Stimulated activated CD4-positive, alpha-beta T cell treated with anti-CD3 and anti-CD28 coated beads, Interleukin-1b, Interleukin-23, amount 100 ng/mL, for 48 hours (primary cell): ENCODE results near the gene HBS1L.
"Not testable (repeated sequence)": the region's sequence is repeated elsewhere in the genome, so short reads cannot be mapped to it uniquely, and the experiment has no call there.

Experiments
- DNase-seq: peaks from one replicate; pipeline ENCODE4 v3.0.0-alpha.2; 2020

The HBS1L gene

DNA sequence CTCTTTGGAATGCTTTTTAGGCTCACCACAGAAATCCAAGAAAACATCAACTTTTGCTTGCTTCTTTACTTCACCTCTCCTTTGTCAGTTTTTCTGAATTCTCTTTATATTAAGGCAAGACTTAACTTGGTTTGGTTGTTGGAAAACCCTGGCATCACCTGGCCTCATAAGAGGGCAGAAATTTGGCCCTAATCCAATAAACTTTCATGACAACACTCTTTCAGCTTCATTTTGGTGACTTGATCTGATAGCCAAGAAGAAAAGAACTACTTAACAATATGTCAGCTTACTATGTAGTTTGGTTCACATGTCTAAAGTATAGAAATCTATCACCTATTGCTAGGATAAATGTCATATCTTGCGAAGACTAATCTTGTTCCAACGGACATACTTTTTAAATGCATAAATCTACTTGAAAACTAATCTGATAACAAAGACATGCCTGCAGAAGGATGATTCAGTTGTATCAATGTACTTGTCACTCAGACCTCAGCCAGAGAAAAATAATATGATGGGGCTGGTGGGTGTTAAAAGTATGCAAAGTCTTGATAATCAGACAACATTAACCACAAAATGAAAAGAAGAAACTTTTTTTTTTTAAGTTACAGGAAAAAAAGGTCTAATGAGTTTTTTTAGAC, 19.3 kb upstream of the HBS1L start:
- no peak for DNase-seq

DNA sequence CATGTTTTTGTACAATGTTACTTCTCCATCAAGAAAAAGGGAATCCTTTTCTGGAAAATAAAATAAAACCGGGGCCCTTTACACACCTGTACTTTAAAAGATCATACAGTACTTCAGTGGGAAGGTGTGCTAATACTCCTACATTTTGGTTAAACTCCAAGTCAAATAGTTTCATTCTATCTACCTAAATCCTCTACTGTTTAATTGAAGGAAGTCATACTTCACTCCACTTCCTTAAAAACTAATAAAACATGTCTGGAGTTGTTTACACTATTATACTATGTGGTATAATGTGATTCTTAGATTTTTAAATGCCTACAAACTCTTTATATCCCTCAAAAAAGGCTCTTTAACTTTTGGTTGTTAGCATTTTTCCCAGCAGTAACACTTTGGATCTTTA, 18.6 kb upstream of the HBS1L start:
- DNase-seq = no peak

DNA sequence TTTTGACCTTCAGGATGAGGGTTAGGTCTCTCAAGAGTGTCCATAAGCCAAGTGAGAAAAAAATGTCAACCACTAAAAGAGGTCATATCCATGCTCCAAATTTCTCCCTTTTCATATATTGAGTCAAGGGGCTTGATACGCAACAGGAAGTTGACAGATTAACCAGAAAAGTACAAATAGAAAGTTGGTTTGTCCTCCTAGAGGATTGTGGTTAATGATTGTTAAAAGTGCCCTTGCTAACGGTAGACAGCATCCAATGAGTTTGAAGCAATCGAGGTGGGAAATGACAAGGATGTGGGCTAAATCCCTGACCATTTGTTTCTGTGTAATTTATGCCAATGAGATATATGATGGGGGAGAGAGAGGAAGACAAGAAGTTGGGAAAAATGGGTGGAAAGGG, 18.1 kb upstream of the HBS1L start:
- no peak for DNase-seq

DNA sequence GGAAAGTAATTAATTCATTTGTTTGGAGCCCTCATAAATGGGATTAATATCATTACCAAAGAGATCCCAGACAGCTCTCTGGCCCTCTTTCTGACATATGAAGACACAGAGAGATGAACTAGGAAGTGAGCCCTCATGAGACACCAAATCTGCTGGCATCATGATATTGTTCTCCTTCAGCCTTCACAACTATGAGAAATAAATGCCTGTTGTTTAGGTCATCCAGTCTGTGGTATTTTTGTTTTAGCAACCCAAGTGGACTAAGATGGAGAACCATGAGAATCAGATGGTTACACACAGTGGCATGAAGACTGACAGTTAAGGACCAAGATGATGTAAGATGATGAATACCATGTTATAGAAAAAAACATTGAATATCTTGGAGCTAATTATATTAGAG, 16.9 kb upstream of the HBS1L start:
- DNase-seq = no peak

DNA sequence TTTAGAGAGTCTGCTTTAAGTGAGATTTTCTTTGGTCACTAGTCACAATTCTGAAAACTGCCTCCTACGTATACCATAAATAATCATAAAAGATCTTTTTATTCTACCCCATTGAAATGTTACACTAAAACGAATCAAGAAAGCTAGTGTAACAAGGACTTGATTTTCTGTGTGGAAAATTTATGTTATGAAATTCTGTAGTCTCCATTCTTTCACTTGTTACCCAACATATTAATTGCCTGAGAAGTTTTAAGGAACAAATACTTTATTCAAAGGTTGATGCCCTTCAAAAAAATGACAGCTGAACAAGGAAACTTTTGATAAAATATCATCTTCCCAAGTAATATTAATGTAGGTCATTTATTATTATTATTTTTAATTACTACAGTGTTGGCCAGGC, 13.3 kb upstream of the HBS1L start:
- no peak for DNase-seq

DNA sequence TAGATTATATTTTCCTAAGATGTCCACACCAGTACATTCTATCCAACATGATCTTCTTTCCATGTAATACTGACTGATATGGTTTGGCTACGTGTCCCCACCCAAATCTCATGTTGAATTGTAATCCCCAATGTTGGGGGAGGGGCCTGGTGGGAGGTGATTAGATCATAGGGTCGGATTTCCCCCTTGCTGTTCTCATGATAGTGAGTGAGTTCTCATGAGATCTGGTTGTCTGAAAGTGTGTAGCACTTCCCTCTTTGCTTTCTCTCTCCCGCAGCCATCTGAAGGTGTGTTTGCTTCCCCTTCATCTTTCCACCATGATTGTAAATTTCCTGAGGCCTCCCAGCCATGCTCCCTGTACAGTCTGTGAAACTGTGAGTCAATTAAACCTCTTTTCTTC, 12.2 kb upstream of the HBS1L start:
- DNase-seq = no peak

DNA sequence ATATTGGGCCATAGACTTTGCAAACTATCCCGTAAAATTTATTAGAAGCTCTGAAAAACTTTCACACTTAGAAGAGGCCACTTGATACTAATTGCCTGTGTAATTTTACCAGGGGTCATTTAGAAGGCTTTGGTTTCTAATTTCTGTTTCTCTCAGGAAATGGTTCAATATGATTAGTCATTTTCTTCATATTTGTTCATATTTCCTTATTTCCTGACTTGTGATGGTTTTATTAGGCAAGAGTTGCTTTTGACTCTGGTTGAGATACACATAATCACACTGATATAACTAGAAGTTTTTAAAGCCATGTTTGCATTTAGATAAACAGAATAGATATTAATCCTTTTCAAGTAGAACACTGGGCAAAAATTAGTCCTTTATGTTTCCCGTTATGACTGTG, 11.8 kb upstream of the HBS1L start:
- no peak for DNase-seq

DNA sequence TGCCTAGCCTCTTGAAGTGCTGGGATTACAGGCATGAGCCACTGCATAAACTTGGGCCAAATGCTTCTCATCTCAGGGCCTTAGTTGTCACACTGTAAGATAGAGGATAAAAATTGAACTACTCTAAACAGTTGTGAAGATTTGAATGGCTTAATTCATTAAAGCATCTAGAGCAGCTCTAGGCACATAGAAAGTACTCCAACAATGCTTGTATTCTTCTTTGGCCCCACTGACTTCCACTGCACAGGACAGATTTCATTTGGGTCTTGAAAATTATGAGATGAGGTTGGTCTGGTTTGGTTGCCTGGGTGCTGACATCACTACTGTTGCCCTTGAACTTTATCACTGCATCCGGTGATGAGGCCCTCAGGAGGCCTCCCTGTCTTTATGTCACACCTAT, 10.0 kb upstream of the HBS1L start:
- no peak for DNase-seq

DNA sequence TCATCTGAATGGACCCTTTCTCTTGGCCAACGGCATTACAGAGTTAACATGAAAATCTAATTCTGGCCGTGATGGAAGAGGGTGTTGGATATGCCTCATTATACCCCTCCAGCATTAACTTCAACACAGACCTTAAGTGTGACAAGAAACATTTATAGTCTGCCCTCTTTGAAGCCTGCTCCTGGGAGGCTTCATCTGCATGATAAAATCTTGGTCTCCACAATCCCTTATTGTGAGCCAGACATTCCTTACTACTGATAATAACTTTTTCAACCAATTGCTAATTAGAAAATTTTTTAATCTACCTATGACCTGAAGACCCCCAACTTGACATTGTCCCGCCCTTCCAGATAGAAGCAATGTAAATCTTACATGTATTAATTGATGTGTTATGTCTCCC, 9.3 kb upstream of the HBS1L start:
- DNase-seq = no peak

DNA sequence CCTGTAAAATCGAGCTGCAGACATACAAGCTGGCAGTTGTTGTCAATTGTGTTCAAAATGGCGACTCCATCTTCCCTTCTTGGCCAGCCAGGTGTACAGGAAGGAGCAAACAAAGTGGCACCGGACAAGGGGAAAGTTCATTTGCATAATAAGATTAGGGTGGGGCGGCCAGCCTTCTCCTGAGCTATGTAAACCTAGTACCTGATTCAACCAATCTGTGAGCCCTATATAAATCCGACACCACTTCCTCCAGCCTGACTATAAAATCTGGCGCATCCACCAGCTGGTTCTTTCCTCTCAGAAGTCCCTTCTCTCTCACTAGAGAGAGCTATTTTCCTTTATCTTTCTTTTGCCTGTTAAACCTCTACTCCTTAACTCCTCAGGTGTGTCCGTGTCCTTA, 8.1 kb upstream of the HBS1L start:
- DNase-seq = no peak

DNA sequence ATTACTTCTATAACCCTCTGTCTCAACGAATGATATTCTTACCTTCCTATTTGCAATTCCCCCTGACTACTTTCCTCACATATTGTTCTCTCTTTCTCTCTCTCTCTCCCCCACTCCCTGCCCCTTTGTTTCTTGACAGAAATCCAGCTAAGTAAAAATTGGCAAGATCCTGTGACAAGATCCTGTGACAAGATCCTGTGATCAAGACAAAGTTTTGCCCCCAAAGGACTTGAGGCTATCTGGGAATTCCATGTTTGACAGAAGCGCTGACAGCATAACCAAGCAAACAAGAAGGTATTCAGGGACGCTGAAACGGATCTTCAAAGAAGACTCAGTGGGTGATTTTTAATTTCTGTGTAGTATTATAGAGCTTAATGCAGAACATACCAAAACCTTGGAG, 5.5 kb upstream of the HBS1L start:
- DNase-seq = no peak

DNA sequence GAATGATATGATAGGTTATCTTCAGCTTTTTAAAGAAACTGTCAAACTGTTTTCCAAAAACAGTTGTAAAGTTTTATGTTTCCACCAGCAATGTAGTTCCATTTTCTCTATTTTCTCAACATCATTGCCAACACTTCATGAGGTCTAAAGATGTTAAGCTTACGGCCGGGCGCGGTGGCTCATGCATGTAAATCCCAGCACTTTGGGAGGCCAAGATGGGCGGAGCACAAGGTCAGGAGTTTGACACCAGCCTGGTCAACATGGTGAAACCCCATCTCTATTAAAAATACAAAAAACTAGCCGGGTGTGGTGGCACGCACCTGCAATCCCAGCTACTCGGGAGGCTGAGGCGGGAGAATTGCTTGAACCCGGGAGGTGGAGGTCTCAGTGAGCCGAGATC, 3.7 kb upstream of the HBS1L start:
- not testable (repeated sequence) for DNase-seq

DNA sequence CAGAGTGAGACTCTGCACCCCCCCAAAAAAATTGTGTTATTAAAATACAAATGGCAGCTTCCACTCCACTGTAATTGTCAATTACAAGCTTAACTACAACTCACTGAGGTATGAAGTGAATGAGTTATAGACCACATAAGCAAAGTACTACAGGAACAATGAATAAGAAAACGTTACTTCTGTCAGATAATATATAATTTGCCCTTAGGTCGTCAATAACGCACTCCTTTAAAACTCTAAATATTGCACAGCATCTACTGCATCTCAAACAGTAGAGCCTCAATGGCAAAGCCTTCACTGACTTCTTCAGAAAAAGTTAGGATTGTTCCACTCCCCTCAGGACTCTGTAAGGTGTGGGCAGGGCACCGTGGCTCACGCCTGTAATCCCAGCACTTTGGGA, 2.0 kb upstream of the HBS1L start:
- DNase-seq = no peak

DNA sequence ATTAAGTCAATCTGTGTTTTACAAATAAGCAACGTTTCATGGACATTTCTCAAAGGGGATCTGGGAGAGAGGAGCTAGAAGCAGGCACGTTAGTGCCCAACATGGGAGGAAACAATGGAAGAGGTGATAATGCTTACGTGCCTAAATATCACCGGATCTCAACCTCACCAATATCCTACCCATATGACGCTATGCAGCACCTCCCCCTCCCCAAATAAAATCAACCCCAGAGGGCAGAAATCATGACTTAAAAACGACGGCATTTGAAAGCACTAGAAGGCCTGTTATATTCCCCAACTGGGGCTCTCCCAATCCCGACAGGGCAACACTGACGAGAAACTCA, 425 bp downstream of the HBS1L start:
- DNase-seq = no peak

DNA sequence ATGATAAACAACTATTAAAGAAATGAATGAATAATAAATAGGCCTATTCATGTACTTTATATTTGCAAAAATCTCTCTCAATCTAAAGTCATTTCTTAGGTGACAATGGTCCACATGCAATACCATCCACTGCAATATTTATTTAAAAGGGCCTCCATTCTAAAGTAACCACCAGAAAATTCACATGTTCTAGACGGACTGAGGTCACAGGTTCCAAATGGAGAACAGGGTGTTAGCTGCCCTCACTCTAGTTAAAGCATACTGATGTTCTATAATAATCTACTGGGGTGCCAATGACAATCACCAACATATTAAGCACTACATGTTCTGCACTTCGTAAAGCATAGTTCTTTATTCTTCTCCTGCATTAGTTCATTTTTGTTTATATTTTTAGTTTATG, 1.2 kb downstream of the HBS1L start:
- DNase-seq = no peak

DNA sequence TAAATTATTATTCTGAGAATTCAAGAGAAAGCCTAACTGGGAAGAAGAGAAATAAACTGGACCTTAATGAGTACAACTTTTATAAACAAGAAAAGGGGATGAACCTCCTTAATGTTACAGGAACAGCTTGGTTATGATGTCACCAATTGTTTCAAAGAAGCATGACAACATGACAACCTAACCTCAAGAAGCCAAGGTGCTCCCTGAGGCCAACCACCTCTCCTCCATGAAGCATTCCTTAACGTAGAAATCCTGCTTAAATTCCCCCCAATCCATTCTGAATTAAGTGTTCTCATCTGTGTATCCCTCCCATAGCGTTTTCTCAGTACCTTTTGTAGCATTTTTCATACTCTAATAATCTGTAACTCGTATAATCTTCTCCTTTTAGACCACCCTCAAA, 1.7 kb downstream of the HBS1L start:
- no peak for DNase-seq

DNA sequence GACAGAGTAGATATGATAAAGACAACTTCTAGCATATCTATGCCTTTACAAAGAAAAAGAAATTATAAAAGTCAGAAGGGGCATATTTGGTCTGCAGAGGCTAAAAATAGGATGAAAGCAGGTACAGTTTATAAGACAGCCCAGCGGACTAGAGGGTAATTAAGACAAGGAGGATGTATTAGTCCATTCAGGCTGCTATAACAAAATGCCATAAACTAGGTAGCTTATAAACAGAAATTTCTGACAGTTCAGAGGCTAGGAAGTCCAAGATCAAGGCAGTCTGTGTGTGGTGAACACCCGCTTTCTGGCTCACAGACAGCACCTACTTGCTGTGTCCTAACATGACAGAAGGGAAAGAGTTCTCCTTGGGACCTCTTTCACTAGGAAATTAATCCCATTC, 5.7 kb downstream of the HBS1L start:
- DNase-seq = no peak

DNA sequence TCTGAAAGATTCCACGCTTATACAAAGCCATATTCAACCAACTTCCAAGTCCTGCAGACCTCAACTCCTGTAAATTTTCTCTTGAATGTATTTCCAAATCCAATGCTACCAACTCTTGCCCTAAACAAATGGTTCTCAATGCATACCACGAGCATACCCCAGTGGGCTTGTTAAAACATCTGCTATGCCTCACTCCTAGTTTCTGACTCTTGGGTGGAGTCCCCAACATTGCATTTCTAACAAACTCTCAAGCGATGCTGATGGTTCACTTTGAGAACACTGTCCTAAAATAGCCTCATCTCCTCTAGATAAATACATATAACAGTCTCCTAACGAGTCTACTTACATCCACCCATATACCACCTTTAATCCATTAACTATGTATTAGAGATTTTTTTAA, 7.3 kb downstream of the HBS1L start:
- no peak for DNase-seq

DNA sequence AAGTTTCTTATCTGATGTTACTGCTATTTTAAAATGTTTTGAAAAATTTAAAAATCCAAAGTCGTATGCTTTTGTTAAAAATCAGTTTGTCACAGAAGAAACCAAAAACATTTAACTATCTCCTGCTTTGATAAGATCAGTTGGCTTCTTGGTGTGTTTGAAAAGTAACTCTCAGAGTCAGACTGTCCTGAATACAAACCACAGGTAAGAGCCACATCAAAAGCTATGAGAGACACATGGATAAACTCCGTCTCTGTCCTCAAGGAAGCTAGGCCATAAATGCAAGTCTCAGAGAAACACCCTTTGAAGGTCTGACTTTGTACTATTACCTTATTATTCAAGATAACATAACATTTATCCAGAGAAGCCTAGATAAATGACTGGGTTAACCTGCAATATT, 7.7 kb downstream of the HBS1L start:
- no peak for DNase-seq

DNA sequence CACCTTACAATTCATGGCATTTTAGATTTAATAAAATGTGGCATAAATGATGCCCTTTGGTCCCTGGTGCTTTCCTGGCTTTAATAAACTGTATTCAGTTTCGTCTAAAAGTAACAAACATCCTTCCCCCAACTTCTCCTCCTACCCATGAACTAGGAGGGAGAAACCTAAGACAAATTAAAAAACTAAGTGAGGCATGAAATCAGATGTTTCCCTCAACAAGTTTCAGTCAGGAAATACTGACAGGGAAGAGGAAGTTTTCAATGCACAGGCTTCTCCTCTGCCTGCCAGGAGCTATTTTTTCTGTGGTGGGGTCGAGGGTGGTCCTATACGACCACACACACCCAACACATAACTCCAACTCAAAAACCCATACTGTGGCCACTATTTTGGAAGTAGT, 10.0 kb downstream of the HBS1L start:
- no peak for DNase-seq

DNA sequence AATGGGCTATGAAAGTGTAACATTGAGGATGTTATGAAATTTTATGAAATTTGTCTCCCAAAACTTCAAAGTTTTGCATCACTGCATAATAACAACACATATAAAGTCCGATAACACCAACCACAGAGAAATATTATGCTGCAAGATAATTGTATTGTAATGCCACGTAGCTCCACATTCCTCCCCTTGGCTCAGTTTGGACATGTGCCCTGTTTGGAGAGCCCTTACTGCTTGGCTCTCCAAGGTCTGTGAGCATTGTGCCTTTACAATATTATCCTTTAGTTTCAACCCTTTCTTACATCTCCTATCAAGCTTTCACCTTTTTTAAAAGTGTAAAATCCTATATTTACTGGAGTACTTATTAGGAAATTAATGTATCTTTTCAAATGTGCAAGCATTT, 10.8 kb downstream of the HBS1L start:
- DNase-seq = no peak

DNA sequence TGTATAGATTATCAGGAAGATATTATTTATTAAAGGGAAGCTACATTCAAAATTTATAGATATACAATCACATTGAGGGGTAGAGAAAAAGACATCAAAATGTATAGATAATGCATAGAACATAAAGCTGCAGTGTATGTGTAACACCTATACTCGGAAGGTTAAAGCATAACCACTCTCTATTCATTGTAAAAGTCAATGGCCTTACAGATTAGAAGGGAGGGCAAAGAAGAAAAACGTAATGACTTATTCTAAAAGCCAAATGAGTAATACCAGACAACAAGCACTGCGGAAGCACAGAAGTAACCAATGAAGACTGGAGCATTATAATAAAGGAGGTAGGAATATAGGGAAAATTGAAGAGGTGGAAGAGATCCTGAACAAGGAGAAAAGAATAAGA, 11.3 kb downstream of the HBS1L start:
- DNase-seq = no peak

DNA sequence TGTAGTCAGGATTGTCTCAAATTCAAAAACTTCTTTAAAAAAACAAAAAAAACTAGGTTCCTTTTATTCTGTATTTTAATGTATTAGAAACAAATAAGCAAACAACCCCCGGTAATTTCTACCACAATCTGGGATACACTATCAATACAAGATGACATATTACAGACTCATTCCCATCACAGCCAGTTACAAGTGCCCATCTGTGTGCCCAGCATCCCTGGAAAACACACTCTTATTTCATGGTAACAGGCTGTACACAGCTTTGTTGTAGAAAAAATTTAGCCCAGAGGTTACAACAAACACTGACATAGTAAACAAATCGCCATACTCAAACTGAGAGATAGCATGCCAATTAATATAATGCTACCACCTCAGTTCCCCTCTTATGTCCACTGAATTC, 16.3 kb downstream of the HBS1L start:
- no peak for DNase-seq

DNA sequence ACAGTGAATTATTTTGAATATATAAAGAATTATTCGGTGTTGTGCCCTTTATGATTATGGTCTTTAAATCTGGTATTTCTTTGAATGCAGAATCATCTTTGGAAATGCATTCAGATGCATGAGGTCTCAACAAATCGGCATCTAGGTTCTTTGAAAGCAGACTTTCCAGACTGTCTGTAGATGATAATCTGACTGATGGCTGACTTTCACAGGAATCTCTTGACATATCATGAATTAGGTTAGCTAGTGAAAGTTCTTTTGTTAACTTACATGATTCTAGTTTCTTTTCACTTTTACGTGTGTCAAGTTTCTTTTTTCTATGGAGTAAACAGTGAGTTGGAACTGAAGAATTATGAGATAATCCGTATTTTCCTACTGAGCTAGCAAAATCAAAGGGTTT, 17.1 kb downstream of the HBS1L start:
- DNase-seq = no peak

DNA sequence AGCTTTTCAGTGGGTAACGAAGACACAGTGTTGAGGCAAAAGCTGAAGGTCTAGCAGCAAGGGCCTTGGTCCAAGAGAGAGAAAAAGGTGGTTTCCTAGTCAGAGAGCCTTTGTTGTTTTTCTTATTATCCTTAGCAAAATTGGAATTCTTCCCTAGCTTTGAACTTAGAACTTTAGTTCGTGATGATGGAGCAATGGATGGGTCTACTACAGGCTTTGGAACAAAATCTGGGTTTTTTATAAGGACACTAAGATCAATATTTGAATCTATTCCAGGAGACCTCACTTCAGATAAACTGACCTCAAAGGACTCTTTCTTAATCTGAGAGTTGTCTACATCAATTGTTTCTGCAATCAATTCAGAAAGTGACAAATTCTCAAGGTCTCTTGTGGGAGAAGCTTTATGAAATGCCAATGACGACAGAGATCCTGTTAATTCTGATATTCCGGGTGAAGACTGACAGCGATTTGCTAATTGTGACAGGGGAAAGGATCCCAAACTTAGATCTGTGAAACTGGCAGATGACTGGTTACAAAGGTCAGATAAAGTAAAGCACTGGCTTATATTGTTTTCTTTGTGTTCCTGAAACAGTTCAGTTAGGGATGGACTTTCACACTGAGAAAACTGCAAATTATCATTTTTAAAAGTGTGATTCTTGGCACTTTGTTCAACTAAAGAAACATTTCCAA, 17.7 kb downstream of the HBS1L start:
- DNase-seq = no peak

DNA sequence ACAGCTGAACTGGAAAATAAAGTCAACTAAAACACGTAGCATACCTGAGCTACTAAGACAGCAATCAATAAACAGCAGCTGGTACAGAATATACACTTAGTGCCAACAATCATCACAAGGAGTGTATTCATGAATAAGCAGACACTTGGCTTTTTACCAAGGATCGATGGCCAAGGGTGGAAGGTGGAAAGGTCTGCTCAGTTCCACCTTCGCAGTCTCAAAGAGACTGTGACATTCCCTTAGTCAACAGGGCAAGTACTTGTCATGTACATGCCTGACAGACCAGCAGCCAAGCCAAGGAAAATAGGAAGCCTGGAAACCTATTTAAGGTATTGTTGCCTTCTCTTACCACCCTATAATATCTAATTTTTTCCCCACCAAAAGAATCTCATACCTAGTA, 21.4 kb downstream of the HBS1L start:
- no peak for DNase-seq
